HUDEP-2 (cell line): ENCODE results near the gene ACAP1.
A peak's percentile ranks its signal among the peaks of the same experiment; 100 is the strongest.
"Not testable (repeated sequence)": the region's sequence is repeated elsewhere in the genome, so short reads cannot be mapped to it uniquely, and the experiment has no call there.

Experiments used
- DNase-seq, 76 experiments: peaks; one replicate each; lab custom pipeline; 2025; ENCODE audit not compliant: unreplicated experiment in 76 of 76; lab: John Stamatoyannopoulos, UW

ACAP1 gene

DNA sequence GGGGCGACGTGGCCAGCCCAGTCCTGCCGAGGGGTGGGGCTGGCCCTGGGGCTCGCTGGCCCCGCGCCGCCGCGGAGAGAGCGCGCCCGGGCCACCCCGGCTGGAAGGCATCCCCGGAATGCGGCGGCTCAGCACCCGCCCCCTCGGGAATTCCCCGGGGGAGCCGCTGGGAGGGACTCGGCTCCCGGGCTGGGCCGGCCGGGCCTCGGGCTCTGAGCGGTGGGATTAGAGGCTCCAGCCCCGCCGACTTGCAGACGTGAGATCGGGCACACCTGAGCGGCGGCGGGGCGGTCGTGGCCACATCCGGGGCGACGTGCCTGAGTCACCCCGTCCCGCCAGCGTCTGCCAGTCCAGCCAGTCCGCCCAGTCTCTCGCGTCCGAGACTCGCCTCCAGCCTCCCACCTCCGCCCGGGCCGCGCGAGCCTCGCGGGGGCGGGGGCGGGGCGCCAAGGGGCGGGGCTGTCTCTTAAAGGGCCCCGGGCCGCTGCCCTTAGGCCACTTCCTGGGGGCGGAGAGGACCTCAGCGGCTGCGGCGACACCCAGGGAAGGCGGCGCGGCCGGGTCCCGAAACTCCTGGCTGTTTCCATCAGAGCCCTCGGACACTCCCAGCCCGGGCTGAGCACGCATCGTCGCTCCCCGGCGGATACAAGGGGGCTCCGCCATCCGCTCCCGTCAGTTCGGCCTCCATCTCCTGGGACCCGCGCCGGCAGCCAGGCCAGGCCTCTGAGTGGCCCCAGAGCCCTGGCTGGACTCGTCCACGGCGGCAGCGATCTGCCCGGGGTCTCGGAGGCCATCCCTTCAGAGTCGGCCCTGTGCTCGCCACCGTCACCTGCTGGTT is 15.6 kb downstream of the ACAP1 start, which contains the start of gene KCTD11:
TSS of gene KCTD11 (plus strand) at position 498 of the 838 bp plus-strand sequence.
- DNase-seq = peak in 64 of 76 experiments; percentile 22 to 91 (median 75)

DNA sequence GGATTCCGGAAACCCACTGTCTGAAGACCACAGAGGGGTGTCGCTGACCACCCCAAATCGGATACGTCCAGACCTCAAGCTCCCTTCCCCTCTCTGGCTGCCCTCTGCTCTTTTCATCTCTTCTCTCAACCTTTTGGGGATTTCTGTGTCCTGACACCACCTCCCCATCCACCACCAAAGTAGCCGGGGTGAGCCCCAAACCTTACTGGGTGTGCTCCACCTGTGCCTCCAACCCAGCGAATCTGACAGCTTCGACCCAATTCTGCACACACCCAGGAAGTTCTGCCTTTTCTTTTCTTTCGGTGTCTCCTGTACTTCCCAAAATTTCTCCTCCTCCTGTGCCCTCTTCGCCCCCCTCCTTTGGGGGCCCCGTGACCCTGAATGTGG is 16.2 kb downstream of the ACAP1 start:
- no peak for DNase-seq

DNA sequence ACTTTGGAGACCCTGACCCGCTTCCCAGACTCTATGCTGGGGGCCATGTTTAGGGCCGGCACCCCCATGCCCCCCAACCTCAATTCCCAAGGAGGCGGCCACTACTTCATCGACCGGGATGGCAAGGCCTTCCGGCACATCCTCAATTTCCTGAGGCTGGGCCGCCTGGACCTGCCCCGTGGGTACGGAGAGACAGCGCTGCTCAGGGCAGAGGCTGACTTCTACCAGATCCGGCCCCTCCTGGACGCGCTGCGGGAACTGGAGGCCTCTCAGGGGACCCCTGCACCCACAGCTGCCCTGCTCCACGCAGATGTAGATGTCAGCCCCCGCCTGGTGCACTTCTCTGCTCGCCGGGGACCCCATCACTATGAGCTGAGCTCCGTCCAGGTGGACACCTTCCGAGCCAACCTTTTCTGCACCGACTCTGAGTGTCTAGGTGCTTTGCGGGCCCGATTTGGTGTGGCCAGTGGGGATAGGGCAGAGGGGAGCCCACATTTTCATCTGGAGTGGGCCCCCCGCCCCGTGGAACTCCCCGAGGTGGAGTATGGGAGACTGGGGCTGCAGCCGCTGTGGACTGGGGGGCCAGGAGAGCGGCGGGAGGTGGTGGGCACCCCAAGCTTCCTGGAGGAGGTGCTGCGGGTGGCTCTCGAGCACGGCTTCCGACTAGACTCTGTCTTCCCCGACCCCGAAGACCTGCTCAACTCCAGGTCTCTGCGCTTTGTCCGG is 16.7 kb downstream of the ACAP1 start:
- DNase-seq = no peak

DNA sequence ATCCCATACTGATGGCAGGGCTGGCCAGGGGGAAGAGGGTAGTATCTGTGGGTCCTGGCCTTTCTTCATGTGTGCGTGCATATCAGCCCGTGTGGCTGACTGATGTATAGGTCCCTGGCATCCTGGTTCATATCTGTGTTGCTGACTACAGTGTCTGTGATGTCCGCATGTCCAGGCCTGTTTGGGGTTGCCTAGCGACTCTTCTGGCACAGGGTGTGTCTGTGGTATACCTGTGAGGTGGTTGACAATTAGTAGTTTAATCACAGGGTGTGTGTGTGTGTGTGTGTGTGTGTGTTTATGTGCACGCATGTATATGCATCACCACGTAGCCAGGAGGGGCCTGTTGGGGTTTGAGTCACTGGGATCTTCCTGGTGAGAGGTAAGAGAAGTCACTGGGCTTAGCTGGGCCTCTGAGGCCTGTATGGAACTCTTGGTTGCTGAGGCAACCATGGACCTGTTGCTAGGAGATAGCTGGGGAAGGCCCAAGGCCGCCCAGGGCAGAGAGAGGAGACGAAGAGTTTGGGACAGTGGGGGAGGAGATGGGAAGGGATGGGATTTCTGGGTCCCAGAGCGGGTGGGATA is 18.0 kb downstream of the ACAP1 start:
- peak in 10 of 76 experiments; percentile 1 to 20 (median 6) for DNase-seq

DNA sequence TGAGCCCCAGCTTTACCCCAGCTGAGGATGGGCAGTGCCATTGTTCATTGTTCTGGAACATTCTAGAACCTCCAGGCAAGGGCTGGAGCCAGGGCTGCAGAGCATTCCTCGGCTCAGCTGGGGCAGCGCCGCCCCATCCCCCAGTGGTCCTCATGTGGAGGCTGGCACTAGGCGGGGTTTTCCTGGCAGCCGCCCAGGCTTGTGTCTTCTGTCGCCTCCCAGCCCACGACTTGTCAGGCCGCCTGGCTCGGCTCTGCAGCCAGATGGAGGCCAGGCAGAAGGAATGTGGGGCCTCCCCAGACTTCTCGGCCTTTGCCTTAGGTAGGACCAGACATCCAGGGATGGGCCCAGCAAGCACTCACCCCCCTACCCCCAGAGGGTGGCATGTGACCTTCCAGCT is 18.7 kb downstream of the ACAP1 start, which contains the start of gene TMEM95:
TSS of gene TMEM95 (plus strand) at position 104 of the 400 bp plus-strand sequence. CDS start at position 153, 49 bp downstream.
- peak in 65 of 76 experiments; percentile 20 to 86 (median 71) for DNase-seq

DNA sequence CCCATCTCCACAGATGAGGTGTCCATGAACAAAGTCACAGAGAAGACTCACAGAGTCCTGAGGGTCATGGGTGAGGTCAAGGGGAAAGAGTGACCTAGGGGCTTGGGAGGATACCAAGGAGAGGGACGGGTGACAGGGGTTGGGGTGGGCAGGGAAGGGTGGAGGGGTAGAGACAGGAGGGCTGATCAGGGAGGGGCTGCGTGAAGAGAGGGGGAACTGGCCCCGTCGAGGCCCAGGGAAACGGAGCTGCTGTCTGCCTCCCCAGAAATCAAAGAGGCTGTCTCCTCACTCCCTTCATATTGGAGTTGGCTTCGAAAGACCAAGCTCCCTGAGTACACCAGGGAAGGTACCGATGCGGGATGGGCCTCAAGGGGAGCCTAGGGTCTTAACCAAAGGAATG is 19.2 kb downstream of the ACAP1 start:
- DNase-seq = no peak

DNA sequence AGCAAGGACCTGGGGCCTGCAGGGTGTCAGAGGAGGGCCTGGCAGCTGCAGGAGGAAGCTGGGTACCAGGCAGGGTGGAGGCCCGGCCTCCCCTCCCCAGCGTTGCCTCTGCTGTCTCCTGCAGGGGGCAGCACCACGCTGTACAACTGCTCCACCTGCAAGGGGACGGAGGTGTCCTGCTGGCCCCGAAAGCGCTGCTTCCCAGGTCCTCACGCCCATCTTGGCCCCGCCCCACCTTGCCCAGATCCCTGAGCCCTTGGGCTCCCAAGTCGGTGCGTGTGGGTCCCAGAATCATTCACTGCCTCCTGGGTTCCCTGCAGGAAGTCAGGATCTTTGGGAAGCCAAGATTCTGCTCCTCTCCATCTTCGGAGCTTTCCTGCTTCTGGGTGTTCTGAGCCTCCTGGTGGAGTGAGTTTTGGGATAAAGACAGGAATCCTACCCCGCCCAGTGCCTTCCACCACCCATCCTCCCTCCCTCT is 19.8 kb downstream of the ACAP1 start:
- DNase-seq = peak in 63 of 76 experiments; percentile 7 to 81 (median 64)

DNA sequence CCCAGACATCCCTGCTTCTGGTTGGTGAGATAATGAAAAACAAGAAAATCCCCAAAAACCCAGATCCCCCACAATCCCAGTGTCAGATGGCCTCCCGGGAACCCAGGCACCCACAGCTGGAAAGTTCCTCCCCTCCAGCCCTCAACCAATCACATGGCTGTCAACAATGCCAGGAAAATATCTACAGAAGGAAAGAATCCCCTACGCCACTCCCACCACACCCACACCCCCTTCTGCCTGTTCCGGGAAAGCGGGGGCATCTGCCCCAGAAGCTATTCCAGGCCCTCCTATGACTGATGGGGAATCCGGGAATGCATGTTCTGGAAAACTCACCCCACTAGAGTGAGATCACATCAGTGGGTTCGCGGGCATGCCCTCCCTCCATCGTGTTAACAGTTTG is 20.4 kb downstream of the ACAP1 start:
- no peak for DNase-seq

DNA sequence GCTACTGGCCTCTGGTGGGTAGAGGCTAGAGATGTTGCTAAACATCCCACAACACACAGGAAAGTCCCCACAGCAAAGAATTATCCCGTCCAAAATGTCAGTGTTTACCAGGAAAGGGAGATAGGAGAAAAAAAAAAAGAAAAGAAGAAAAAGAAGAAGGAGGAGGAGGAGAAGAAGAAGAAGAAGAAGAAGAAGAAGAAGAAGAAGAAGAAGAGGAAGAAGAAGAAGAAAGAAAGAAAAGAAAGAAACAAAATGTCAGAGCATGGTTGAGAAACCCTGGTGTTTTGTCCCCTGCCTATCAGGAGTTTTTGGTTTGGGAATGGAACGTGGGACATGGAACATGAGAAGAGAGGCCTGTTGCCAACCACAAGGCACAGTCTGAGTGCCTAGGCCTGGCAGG is 21.1 kb downstream of the ACAP1 start:
- no peak for DNase-seq

DNA sequence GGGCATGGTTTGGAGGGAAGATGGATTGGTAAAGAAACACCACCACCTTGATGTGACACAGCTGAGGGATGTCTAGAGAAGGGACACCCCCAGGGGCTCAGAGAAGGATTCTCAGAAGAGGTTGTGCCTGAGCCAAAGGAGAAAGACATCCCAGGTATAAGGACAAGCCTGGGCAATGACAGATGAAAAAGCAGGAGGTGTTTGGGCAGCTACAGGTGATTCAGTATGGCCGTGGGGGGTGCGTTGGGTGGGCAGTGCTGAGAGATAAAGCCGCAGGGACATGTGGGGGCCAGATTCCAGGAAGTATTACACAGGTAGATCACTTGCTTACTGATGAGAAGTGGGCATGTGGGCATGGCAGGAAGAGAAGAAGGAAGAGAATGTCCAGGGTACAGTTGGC is 25.6 kb downstream of the ACAP1 start:
- no peak for DNase-seq

DNA sequence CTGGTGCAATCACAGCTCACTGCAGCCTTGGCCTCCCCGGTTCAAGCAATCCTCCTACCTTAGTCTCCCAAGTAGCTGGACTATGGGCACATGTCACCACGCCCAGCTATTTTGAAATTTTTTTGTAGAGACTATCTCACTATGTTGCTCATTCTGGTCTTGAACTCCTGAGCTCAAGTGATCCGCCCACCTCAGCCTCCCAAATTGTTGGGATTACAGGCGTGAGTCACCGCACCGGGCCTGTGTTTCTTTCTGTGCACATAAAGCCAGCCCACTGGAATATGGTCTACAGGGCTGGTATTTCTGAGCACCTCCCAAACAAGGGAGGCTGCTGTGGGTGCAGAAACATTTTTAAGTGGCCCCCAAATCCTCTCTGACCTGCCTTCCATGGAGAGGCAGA is 27.0 kb downstream of the ACAP1 start:
- no peak for DNase-seq

DNA sequence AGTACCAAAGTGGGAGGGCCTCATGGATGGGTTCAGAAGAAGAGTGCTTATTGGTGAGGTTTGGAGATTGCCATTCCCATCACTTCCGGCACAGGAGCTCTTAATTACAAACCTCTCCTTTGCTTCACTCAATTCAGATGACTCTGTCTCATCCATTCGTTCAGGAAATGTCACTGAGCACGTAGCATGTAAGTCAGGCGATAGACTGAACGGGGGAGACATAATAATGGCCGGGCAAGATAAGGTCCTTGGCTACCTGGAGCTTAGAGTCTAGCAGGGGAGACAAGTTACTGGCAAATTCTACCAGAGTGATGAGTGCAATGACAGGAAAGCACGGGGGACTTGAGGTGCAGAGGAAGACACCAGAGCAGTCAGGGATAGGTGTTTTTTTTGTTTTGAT is 29.6 kb downstream of the ACAP1 start:
- DNase-seq = not testable (repeated sequence)

DNA sequence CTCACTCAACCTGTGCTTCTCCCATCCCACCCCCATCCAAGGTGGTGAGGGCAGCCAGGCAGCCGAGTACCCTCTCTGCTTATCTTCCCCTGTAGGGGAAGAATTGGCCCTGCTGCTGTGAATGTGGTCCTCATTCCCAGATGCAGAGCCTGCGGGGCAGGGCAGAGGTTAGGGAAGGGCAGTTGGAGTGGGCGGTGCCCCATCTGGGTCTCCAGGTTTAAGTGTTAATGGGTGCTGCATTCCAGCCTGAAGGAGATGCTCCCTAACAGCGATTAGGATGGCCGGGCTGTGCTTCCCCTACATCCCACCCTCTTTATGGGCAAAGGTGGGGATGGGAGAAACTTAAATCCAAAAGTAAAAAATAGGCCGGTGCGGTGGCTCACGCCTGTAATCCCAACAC is 30.8 kb downstream of the ACAP1 start:
- no peak for DNase-seq

DNA sequence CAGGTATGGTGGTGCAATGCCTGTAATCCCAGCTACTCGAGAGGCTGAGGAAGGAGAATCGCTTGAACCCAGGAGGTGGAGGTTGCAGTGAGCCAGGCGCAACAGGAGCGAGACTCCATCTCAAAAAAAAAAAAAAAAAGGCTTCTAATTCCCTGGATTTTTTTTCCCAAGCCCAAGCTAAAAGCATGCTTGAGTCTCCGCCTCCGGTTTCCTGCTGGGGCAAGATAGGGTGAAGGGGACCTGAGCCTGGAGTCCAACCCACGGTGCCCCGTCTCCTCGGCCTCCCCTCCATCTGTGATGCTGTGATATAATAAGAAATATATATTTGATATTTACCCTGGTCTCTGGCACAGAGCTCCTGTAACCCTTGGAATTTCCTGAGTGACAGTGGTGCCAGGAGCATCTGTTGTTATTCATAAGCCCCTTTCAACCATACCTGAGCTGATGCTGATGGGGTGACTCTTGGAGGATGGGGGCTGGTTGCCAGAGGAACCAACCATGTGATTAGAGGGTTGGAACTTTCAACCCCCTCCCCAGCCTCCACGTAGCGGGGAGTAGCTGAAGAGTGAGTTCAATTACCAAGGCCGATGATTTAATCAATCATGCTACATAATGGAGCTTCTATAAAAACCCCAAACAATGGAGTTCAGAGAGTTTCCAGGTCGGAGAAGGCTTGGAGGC is 31.7 kb downstream of the ACAP1 start:
- DNase-seq = no peak

DNA sequence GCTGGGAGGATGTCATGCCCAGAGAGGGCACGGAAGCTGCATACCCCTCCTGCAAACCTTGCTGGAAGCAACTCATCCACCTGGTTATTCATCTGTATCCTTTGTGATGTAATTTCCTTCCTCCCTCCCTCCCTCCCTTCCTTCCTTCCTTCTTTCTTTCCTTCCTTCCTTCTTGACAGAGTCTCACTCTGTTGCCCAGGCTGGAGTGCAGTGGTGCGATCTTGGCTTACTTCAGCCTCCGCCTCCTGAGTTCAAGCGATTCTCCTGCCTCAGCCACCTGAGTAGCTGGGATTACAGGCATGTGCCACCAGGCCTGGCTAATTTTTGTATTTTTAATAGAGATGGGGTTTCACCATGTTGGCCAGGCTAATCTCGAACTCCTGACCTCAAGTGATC is 32.3 kb downstream of the ACAP1 start:
- not testable (repeated sequence) for DNase-seq

DNA sequence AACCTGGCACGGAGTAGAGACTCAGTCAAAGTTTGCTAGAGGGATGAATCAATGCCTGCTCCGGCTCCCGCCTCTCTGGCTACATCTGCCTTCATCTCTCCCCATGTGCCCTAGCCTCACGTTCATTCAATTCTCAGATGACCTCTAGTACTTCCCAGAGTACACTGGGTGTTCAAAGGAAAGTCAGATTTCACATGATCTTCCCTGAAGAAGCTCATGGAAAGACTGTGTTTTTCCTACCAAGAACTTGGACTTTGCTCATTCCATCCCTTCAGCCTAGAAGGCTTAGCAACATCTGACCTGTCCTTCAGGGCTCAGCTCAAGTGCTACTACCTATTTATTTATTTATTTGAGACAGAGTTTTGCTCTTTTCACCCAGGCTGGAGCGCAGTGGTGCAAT is 33.5 kb downstream of the ACAP1 start:
- DNase-seq = no peak

DNA sequence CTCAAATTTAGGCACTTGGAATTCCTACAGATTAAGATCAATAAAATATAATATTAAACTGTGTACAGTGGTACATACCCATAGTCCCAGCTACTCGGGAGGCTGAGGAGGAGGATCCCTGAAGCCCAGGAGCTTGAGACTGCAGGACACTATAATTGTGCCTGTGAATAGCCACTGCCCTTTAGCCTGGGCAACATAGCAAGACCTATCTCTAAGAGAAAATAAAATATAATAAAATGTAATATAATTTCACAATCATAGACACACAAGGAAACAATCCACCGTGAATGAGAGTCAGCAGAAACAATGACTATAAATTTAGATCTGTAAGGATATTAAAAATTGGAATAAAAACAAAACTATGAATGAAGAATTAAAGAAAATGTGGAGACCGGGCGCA is 34.5 kb downstream of the ACAP1 start:
- DNase-seq = no peak

DNA sequence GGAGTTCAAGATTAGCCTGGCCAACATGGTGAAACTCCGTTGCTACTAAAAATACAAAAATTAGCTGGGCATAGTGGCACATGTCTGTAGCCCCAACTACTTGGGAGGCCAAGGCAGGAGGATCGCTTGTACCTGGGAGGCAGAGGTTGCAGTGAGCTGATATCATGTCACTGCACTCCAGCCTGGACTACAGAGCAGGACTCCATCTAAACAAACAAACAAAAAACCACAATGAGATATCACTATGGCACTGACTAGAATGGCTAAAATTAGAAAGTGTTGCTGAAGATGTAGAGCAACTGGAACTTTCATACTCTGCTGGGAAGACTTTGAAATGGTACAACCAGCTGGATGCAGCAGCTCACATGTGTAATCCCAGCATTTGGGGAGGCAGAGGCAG is 38.0 kb downstream of the ACAP1 start:
- no peak for DNase-seq

DNA sequence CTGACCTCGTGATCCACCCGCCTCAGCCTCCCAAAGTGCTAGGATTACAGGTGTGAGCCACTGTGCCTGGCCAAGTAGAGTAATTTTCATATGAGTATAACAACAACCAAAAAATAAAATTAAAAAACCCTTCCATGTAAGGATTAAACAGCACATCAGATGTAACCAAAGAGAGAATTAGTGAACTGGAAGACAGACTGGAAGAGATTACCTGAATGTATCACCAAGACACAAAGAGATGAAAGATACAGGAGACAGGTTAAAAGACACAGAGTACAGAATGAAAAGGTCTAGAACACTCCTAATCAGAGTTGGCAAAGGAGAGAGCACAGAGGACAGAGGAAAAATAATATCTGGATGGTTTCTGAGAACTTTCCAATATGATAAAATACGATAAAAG is 42.8 kb downstream of the ACAP1 start:
- DNase-seq = no peak

DNA sequence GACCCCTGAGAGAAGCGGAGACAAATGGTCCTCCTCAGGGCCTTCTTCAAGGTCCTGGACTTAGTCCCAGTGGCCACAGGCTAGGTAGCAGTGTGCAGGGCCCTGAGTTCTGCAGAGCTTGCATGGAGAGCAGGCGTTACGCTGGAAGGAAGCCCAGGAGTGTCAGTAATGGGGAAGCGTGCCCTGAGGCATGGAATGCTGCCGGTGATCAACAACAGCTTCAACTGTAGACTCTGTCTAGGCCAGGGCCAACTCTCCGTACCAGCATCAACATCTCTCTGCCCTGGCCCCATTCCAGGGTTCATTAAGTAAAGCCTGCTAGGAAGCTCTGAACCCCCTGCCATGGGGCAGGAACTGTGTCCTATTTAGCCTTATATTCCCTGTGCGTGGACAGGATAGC is 44.0 kb downstream of the ACAP1 start:
- no peak for DNase-seq
